GM12878 (cell line): ENCODE data around the gene STAT5A. TPM values are rescaled to one million over a fixed set of nuclear protein-coding genes. Genes with fewer than 3 reads are reported as not detected.

Source experiments
- ATAC-seq: fragments of 200-7000 bp; cut with Tn5 transposase; 3 replicates; pipeline ENCODE4 v1.9.1; 2020; ENCODE audit warnings: mild to moderate bottlenecking, moderate library complexity
- BruUV-seq: library from RNA; stranded (reverse); fragments of 400-500 nt; replicated peaks from 2 replicates; lab custom pipeline; 2021; lab: Mats Ljungman, UMichigan
- CTCF ChIA-PET: fragments of 300-600 bp; sonication (Branson Sonifier 250); formaldehyde crosslinking; extraction: SDS; loops from one replicate; lab custom pipeline; 2021; ENCODE audit warnings: inconsistent platforms; lab: Yijun Ruan, JAX
- POLR2A ChIA-PET: fragments of 350-600 bp; formaldehyde crosslinking; extraction: SDS; loops from one replicate; lab custom pipeline; 2021; ENCODE audit warnings: inconsistent platforms; lab: Charles Lee
- RAD21 ChIA-PET: fragments of 300-600 bp; sonication (Branson Sonifier 250); formaldehyde crosslinking; loops from one replicate; lab custom pipeline; 2023; ENCODE audit warnings: antibody characterized with exemption; ENCODE audit not compliant: unreplicated experiment; lab: Charles Lee
- SMC1A ChIA-PET: fragments of 300-600 bp; sonication (Branson Sonifier 250); formaldehyde crosslinking; loops from one replicate; lab custom pipeline; 2023; ENCODE audit not compliant: unreplicated experiment, uncharacterized antibody; lab: Charles Lee
- DNase-seq: peaks from one replicate; pipeline ENCODE4 v3.0.0-alpha.2; 2011; ENCODE audit warnings: low read depth, low spot score
- FAIRE-seq: peaks from 3 replicates; lab custom pipeline; 2011; peaks lifted over from hg19 to GRCh38; lab: Jason Lieb, UNC
- H2AFZ ChIP-seq: 2 replicates; pipeline ENCODE4 v1.6.0; 2011; ENCODE audit warnings: low read depth, low read length, control low read depth; ENCODE audit not compliant: control insufficient read depth
- H3K27ac ChIP-seq: 2 replicates; pipeline ENCODE4 v1.5.1; 2011; ENCODE audit warnings: control low read depth; ENCODE audit not compliant: control insufficient read depth, insufficient read depth
- H3K27me3 ChIP-seq, 2 experiments: replicated peaks in 1 of 2; 2 replicates each; pipeline versions ENCODE4 v1.6.0 to v1.6.1; 2011; ENCODE audit warnings: low read length in 1 of 2; ENCODE audit not compliant: control insufficient read depth in 2 of 2, insufficient read depth in 2 of 2
- H3K36me3 ChIP-seq, 2 experiments: 2 replicates each; pipeline ENCODE4 v1.5.1; 2011; ENCODE audit warnings: low read length in 1 of 2; ENCODE audit not compliant: control insufficient read depth in 2 of 2, insufficient read depth in 2 of 2
- H3K4me1 ChIP-seq: 2 replicates; pipeline ENCODE4 v1.6.1; 2011; ENCODE audit warnings: mild to moderate bottlenecking, low read length, moderate library complexity, mixed read lengths; ENCODE audit not compliant: control insufficient read depth, insufficient read depth
- H3K4me2 ChIP-seq: 2 replicates; pipeline ENCODE4 v1.6.0; 2011; ENCODE audit warnings: control low read depth; ENCODE audit not compliant: control insufficient read depth, insufficient read depth
- H3K4me3 ChIP-seq: fragments of 200-600 bp; sonication (generic); 2 replicates; pipeline ENCODE4 v1.5.1; 2016
- H3K79me2 ChIP-seq: 2 replicates; pipeline ENCODE4 v1.6.0; 2011; ENCODE audit warnings: low read length; ENCODE audit not compliant: control insufficient read depth, insufficient read depth
- H3K9ac ChIP-seq: 2 replicates; pipeline ENCODE4 v1.8.0; 2011; ENCODE audit warnings: low read length, control low read depth, mixed read lengths; ENCODE audit not compliant: control insufficient read depth, insufficient read depth
- H3K9me3 ChIP-seq: replicated peaks from 3 replicates; pipeline ENCODE4 v1.5.1; 2011; ENCODE audit warnings: mild to moderate bottlenecking, low read length; ENCODE audit not compliant: control insufficient read depth, insufficient read depth
- H4K20me1 ChIP-seq: 2 replicates; pipeline ENCODE4 v1.6.0; 2011; ENCODE audit not compliant: control insufficient read depth, insufficient read depth
- ATF7 ChIP-seq: fragments of 450-650 bp; IDR thresholded peaks from 2 replicates; pipeline ENCODE4 v1.6.1; 2016; ENCODE audit warnings: low read depth, mild to moderate bottlenecking
- CEBPB ChIP-seq, 2 experiments: fragments of 150-350 bp in 1 of 2; IDR thresholded peaks; 2 replicates each; pipeline ENCODE4 v1.6.1; 2012 to 2014; ENCODE audit warnings: low read depth in 2 of 2, low read length in 2 of 2, borderline replicate concordance in 1 of 2, inconsistent platforms in 1 of 2
- CREM ChIP-seq: IDR thresholded peaks from 2 replicates; pipeline ENCODE4 v1.6.1; 2014; ENCODE audit warnings: antibody characterized with exemption, low read depth
- EED ChIP-seq: sonication (generic); IDR thresholded peaks from 2 replicates; pipeline ENCODE4 v1.6.1; 2016; ENCODE audit warnings: antibody characterized with exemption, low read depth
- HDAC6 ChIP-seq: fragments of 200-600 bp; sonication (generic); IDR thresholded peaks from one replicate; pipeline ENCODE4 v1.8.0; 2017; ENCODE audit warnings: antibody characterized with exemption; ENCODE audit not compliant: unreplicated experiment
- IKZF1 ChIP-seq: fragments of 450-650 bp; conservative IDR thresholded peaks from 2 replicates; pipeline ENCODE4 v1.6.1; 2017; ENCODE audit warnings: antibody characterized with exemption, mild to moderate bottlenecking
- NFYA ChIP-seq: IDR thresholded peaks from 2 replicates; pipeline ENCODE4 v1.6.1; 2011; ENCODE audit warnings: low read depth, mild to moderate bottlenecking, low read length, improper control_type of control experiment, borderline replicate concordance
- POLR2AphosphoS2 ChIP-seq: IDR thresholded peaks from 2 replicates; pipeline ENCODE4 v1.6.1; 2011; ENCODE audit warnings: low read depth, mild to moderate bottlenecking, low read length, improper control_type of control experiment, moderate library complexity
- PRDM15 ChIP-seq: fragments of 450-650 bp; formaldehyde crosslinking; IDR thresholded peaks from 2 replicates; pipeline ENCODE4 v1.4.0; 2020; ENCODE audit warnings: mild to moderate bottlenecking, moderate library complexity
- RAD51 ChIP-seq: fragments of 450-650 bp; IDR thresholded peaks from 2 replicates; pipeline ENCODE4 v1.6.1; 2016; ENCODE audit warnings: moderate library complexity, mild to moderate bottlenecking, inconsistent platforms
- RCOR1 ChIP-seq: conservative IDR thresholded peaks from 2 replicates; pipeline ENCODE4 v1.6.1; 2012; ENCODE audit warnings: low read depth, low read length, improper control_type of control experiment
- SMAD1 ChIP-seq: fragments of 450-650 bp; IDR thresholded peaks from 2 replicates; pipeline ENCODE4 v1.6.1; 2018; ENCODE audit warnings: mild to moderate bottlenecking, low read depth; ENCODE audit not compliant: partially characterized antibody
- SRF ChIP-seq, 2 experiments: IDR thresholded peaks; 2 replicates each; pipeline ENCODE4 v1.6.1; 2011; ENCODE audit warnings: low read depth in 2 of 2, low read length in 2 of 2, mild to moderate bottlenecking in 1 of 2, moderate library complexity in 1 of 2
- SUPT20H ChIP-seq: IDR thresholded peaks from 2 replicates; pipeline ENCODE4 v1.6.1; 2011; ENCODE audit warnings: low read depth, mild to moderate bottlenecking, low read length, moderate library complexity, borderline replicate concordance; ENCODE audit not compliant: control insufficient read depth
- TARDBP ChIP-seq: IDR thresholded peaks from 2 replicates; pipeline ENCODE4 v1.6.1; 2016; ENCODE audit warnings: borderline replicate concordance
- ZBED1 ChIP-seq: IDR thresholded peaks from 2 replicates; pipeline ENCODE4 v1.6.1; 2016; ENCODE audit warnings: borderline replicate concordance
- ZNF274 ChIP-seq: IDR thresholded peaks from one replicate; pipeline ENCODE4 v1.8.0; 2011; ENCODE audit not compliant: insufficient read length, insufficient read depth
- ZSCAN29 ChIP-seq: fragments of 450-650 bp; IDR thresholded peaks from 2 replicates; pipeline ENCODE4 v1.6.1; 2017; ENCODE audit warnings: mild to moderate bottlenecking, moderate library complexity
- WGBS: methylation state at CpG from one replicate; pipeline ENCODE4 v1.1.6; 2016; ENCODE audit warnings: low lambda C conversion rate; ENCODE audit not compliant: insufficient replicate concordance, insufficient coverage; ENCODE audit errors: missing lambda C conversion rate; 5-methylcytosine and 5-hydroxymethylcytosine counted together
- in situ Hi-C: fragments of 300-500 bp; cut with MboI; formaldehyde crosslinking; loops from 9 replicates; pipeline ENCODE4 v1.14.3; 2018; ENCODE audit warnings: mixed read lengths
- intact Hi-C: fragments of 100-400 bp; cut with micrococcal nuclease; formaldehyde crosslinking; loops from one replicate; pipeline ENCODE4 v1.14.2; 2022; ENCODE audit not compliant: unreplicated experiment
- polyA plus RNA-seq, 11 experiments: library from polyadenylated mRNA; depleted of rRNA in 4 of 11; unstranded in 6 of 11; stranded (reverse) in 5 of 11; fragments of >200 nt; fragmentation: Nextera tagmentation in 4 of 11; fragmentation: Illumina TruSeq in 1 of 11; extraction: Ambion mirVana in 4 of 11; extraction: Trizol in 1 of 11; gene quantifications; 1 replicate in 1 of 11; 2 replicates in 10 of 11; pipeline versions ENCODE4 v1.2.1 to v1.2.3, GENCODE V29; 2011 to 2016; ENCODE audit warnings: inconsistent platforms in 2 of 11, missing spikeins in 2 of 11, low read depth in 1 of 11
- total RNA-seq, 4 experiments: library from RNA; depleted of rRNA in 3 of 4; stranded (reverse); fragments of >200 nt in 3 of 4; fragmentation: Illumina TruSeq in 1 of 4; extraction: Trizol in 1 of 4; gene quantifications; 2 replicates each; pipeline versions ENCODE4 v1.2.1 to v1.2.3, GENCODE V29; 2013 to 2021

Gene STAT5A
- total and polyA plus RNA-seq, 10 of the 15 experiments (the other 5 are each of a cell fraction or from before 2014, with no cell fraction given), result 14.8 to 86.4 (median 41.5) TPM

GRCh38 chr17:42276609-42277341 lies 11.5 kb upstream of the STAT5A start:
- ChIA-PET RAD21 (interaction anchor here (0.9 to 1.1 kb wide), 3 partner anchors 13 to 123 kb away, joined by 3 to 4 read pairs (median 3); no protein-coding TSS in a partner anchor), POLR2A (interaction anchor here (0.7 to 2.2 kb wide), 4 partner anchors 9 to 1560 kb away, joined by 3 to 9 read pairs (median 3); partner anchors contain the start of gene STAT5A), SMC1A (interaction anchor here (0.9 to 1.3 kb wide), 4 partner anchors 10 to 126 kb away, joined by 3 to 6 read pairs (median 4); no protein-coding TSS in a partner anchor), CTCF (interaction anchor here (0.7 to 2.0 kb wide), 4 partner anchors 8 to 90 kb away, joined by 3 to 14 read pairs (median 3); no protein-coding TSS in a partner anchor)
- DNase-seq (no peak), FAIRE-seq (no peak), ATAC-seq (peak; percentile 36)
- Histone ChIP-seq H3K27me3 (no peaks in the 10 kb centered on the region), H3K4me1 (peaks cover 22% of the 10 kb centered on the region), H3K9ac (peak overlapping the region; percentile 83), H3K36me3 (no peaks in the 10 kb centered on the region), H2AFZ (peak overlapping the region; percentile 88), H3K79me2 (peaks cover 37% of the 10 kb centered on the region), H3K27ac (peak overlapping the region; percentile 73), H4K20me1 (no peaks in the 10 kb centered on the region), H3K9me3 (no peaks in the 10 kb centered on the region), H3K4me3 (peak overlapping the region; percentile 76), H3K4me2 (peak overlapping the region; percentile 98)
- in situ Hi-C loops, result no loop called here
- 14% methylated on average over 38 of the region's 44 CpGs for WGBS
- intact Hi-C loops, result no loop called here
- TSS peak; percentile 72 for BruUV-seq
- no peak for TF ChIP-seq PRDM15
- no peak for TF ChIP-seq ZNF274
- TF ChIP-seq NFYA, result no peak
- TF ChIP-seq ZBED1, result no peak
- TF ChIP-seq HDAC6, result peak; percentile 58
- TF ChIP-seq SMAD1, result no peak
- 0 out of 2 replicates have a peak, but pooled peaks have one; percentile 6 for TF ChIP-seq POLR2AphosphoS2
- no peak for TF ChIP-seq CEBPB (IDR thresholded peaks at IDR 0.05; ENCODE audit: borderline replicate concordance in 1 of 2, low read depth in 2 of 2, low read length in 2 of 2)
- TF ChIP-seq EED, result peak; percentile 39; the same call in 1 of the 2 replicates
- TF ChIP-seq ATF7, result no peak
- TF ChIP-seq RAD51, result no peak
- no peak for TF ChIP-seq SRF (IDR thresholded peaks at IDR 0.05; ENCODE audit: low read depth in 2 of 2, low read length in 2 of 2)
- no peak for TF ChIP-seq RCOR1
- 0 out of 2 replicates have a peak, but pooled peaks have one; percentile 55 for TF ChIP-seq IKZF1
- TF ChIP-seq ZSCAN29, result no peak
- no peak for TF ChIP-seq SUPT20H
- TF ChIP-seq CREM, result no peak
- no peak; the same call in 1 of the 2 replicates for TF ChIP-seq TARDBP
